ENCODE measurements around the gene NMNAT2.

GRCh38 chr1:183356534-183357182 lies 61.5 kb downstream of the NMNAT2 start:
- no peak for TF ChIP-seq CTCF (IDR thresholded peaks at IDR 0.05)
- no peak for TF ChIP-seq POLR2A (IDR thresholded peaks at IDR 0.05)
